Measurements from ENCODE around the gene TBCK. TPM values are rescaled to one million over a fixed set of nuclear protein-coding genes. Genes with fewer than 3 reads are reported as not detected.

TBCK gene
- total and polyA plus RNA-seq, 8 donors: 36.1 to 60.0 (median 46.2) TPM

GRCh38 chr4:106105697-106106096 lies 210.3 kb downstream of the TBCK start:
- intact Hi-C loops (cut with DNase I): no loop called here

GRCh38 chr4:106104276-106104675 lies 211.7 kb downstream of the TBCK start:
- intact Hi-C loops (cut with DNase I): no loop called here
- no peak for ATAC-seq
- H3K36me3 ChIP-seq: peaks cover 0 to 26% of the 10 kb centered on the region in 2 donors
- no peak overlapping the region for H3K4me3 ChIP-seq
- no peak overlapping the region for H3K27ac ChIP-seq
- TF ChIP-seq CTCF (IDR thresholded peaks at IDR 0.05): no peak
- peaks cover 0 to 5% of the 10 kb centered on the region in 2 donors for H3K9me3 ChIP-seq
- no peaks in the 10 kb centered on the region for H3K4me1 ChIP-seq
- H3K27me3 ChIP-seq: no peaks in the 10 kb centered on the region
- DNase-seq: no peak

More at GRCh38 chr4:106105697-106106096, 210.3 kb downstream of the TBCK start:
- TF ChIP-seq CTCF (IDR thresholded peaks at IDR 0.05): no peak
- Histone ChIP-seq H3K27me3 (no peaks in the 10 kb centered on the region), H3K27ac (no peak overlapping the region), H3K36me3 (peaks cover 0 to 41% of the 10 kb centered on the region in 2 donors), H3K4me1 (no peaks in the 10 kb centered on the region), H3K4me3 (no peak overlapping the region), H3K9me3 (peaks cover 0 to 19% of the 10 kb centered on the region in 2 donors)
- ATAC-seq: no peak
- DNase-seq: no peak

GRCh38 chr4:106096454-106096853 lies 219.6 kb downstream of the TBCK start:
- H3K36me3 ChIP-seq: peaks cover 0 to 31% of the 10 kb centered on the region in 2 donors
- no peaks in the 10 kb centered on the region for H3K4me1 ChIP-seq
- no peak overlapping the region for H3K4me3 ChIP-seq
- TF ChIP-seq CTCF (IDR thresholded peaks at IDR 0.05): no peak
- DNase-seq (no peak), ATAC-seq (no peak)
- intact Hi-C loops (cut with DNase I): no loop called here
- peaks cover 0 to 5% of the 10 kb centered on the region in 2 donors for H3K9me3 ChIP-seq
- H3K27me3 ChIP-seq: no peaks in the 10 kb centered on the region
- no peak overlapping the region for H3K27ac ChIP-seq

- Histone ChIP-seq H3K27ac (no peak overlapping the region), H3K4me1 (no peaks in the 10 kb centered on the region), H3K9me3 (peaks cover 0 to 16% of the 10 kb centered on the region in 2 donors), H3K27me3 (no peaks in the 10 kb centered on the region), H3K4me3 (no peak overlapping the region), H3K36me3 (peaks cover 0 to 41% of the 10 kb centered on the region in 2 donors)
- intact Hi-C loops (cut with DNase I): no loop called here
- no peak for DNase-seq
- ATAC-seq: no peak
- TF ChIP-seq CTCF (IDR thresholded peaks at IDR 0.05): no peak
These were observed 220.6 kb downstream of the TBCK start for GRCh38 chr4:106095408-106095807.

GRCh38 chr4:106092361-106093040 lies 223.5 kb downstream of the TBCK start:
- Histone ChIP-seq H3K27ac (no peak overlapping the region), H3K4me3 (no peak overlapping the region), H3K36me3 (peaks cover 0 to 68% of the 10 kb centered on the region in 2 donors), H3K4me1 (no peaks in the 10 kb centered on the region), H3K27me3 (no peaks in the 10 kb centered on the region), H3K9me3 (peaks cover 0 to 39% of the 10 kb centered on the region in 2 donors)
- intact Hi-C loops (cut with DNase I): no loop called here
- TF ChIP-seq CTCF (IDR thresholded peaks at IDR 0.05): no peak
- ATAC-seq: no peak
- peak in 1 of 4 donors; percentile 61 for DNase-seq
